GM21381 (cell line): ENCODE results near the gene ELK3.

Experiments used
- ATAC-seq: cut with Tn5 transposase; IDR thresholded peaks from one replicate; pipeline ENCODE4 v1.9.1; 2021; ENCODE audit warnings: mild to moderate bottlenecking, moderate library complexity; ENCODE audit not compliant: unreplicated experiment

ELK3 gene

GRCh38 chr12:96210376-96211055 lies 16.3 kb downstream of the ELK3 start:
- no peak for ATAC-seq

DNA sequence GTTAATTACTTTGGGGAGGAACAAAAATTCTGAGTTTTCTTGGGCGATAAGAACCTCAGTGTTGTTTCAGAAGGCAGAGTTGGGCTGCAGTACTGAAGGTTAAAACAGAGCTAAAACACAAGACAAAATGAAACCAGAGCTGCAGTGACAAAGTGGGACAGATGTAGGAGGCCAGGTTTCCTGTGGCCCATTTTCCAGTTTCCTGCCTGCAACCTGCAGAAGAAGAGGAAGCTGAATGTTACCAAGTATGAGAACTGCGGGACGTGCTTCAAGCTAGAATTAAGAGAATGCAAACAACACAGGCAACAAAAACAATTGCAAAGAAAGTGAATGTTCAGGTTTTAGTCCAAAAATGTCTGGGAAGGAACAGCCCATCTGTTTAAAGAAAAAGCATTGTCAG lies 17.8 kb downstream of the ELK3 start:
- ATAC-seq, result no peak

GRCh38 chr12:96212456-96213375 lies 18.5 kb downstream of the ELK3 start:
- no peak for ATAC-seq

DNA sequence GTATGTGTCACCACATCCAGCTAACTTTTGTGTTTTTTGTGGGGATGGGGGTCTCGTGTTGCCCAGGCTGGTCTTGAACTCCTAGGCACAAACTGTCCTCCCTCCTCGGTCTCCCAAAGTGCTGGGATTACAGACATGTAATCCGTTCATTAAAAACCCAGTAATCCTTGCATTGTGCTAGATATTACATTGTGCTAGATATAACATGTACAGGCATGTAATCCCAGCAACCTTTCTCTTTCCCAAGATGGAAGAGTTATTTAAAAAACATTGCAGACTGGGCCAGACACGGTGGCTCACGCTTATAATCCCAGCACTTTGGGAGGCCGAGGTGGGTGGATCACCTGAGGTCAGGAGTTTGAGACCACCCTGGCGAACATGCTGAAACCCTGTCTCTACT lies 19.7 kb downstream of the ELK3 start:
- no peak for ATAC-seq

GRCh38 chr12:96215919-96216273 lies 21.7 kb downstream of the ELK3 start:
- ATAC-seq, result no peak

GRCh38 chr12:96218989-96219678 lies 25.0 kb downstream of the ELK3 start:
- ATAC-seq, result no peak

- no peak for ATAC-seq
These were observed 25.6 kb downstream of the ELK3 start for GRCh38 chr12:96219700-96220206.

GRCh38 chr12:96220902-96221301 lies 26.7 kb downstream of the ELK3 start:
- ATAC-seq, result no peak

DNA sequence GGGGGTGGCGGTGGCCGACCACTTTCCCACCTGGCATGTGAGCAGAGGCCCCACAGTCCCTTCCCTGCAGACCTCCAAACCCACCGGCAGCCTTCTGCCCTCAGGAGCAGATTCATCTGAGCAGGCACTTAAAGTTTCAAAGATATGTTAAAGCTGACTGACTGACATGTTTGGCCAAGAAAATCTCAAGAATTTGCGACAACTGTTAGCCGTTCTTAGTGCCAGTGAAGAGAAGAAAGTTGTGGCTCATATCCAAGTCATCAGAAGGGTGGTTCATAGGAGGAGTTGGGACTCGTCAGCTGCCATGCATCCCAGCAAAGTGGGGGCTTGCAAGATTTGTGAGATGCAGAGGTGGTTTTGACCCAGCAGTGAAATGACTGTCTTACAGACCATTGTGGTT lies 27.2 kb downstream of the ELK3 start:
- no peak for ATAC-seq

DNA sequence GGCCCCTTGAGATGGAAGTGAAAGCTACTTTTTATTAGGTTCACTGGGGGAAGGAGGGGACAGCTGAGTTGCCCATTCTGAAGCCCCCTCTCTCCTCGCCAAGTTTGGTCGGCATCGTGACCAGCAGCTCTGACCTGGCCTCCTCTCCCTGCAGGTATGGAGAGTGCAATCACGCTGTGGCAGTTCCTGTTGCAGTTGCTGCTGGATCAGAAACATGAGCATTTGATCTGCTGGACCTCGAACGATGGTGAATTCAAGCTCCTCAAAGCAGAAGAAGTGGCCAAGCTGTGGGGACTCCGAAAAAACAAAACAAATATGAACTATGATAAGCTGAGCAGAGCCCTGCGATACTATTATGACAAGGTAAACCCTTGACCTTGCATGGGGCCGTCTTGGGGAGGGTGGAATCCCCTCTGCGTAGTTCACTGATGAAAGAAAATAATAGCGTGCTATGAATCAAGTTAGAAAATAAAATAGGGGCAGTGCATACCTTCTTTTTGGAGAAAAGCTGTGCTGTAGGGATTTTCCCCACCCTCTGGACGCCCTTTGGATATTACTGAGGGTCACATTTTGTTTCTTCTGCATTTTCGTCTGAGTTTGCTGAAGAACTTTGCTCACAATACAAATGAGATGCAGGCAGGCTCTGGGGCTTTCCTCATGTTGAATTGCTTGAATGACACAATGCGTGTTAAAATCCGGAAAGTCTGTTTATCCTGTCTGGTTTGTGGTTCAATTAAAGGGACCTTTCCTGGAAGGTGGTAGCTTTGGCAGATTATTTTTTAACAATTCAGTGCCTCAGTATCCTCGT lies 29.4 kb downstream of the ELK3 start:
- no peak for ATAC-seq

- no peak for ATAC-seq
These were observed 30.0 kb downstream of the ELK3 start for GRCh38 chr12:96224219-96224615.

GRCh38 chr12:96225044-96225855 lies 31.1 kb downstream of the ELK3 start:
- ATAC-seq, result no peak

DNA sequence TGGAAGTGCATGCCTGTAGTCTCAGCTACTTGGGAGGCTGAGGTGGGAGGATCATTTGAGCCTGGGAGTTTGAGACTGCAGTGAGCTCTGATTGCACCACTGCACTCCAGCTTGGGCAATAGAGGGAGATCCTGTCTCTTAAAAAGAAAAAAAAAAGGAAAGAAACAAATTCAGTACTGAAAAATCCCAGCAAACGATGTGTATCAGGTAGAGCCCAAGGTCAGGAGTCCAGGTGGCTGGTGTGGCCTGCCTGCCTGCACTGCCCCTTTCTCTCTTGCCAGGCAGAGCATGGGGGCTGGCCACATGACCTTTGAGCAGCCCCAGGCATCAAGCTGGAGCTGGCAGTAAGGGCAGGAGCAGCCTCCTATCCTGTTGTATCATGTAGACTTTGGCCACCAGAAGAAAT lies 31.8 kb downstream of the ELK3 start:
- no peak for ATAC-seq

- no peak for ATAC-seq
These were observed 32.2 kb downstream of the ELK3 start for GRCh38 chr12:96226401-96226800.

GRCh38 chr12:96226801-96227348 lies 32.7 kb downstream of the ELK3 start:
- ATAC-seq, result no peak

DNA sequence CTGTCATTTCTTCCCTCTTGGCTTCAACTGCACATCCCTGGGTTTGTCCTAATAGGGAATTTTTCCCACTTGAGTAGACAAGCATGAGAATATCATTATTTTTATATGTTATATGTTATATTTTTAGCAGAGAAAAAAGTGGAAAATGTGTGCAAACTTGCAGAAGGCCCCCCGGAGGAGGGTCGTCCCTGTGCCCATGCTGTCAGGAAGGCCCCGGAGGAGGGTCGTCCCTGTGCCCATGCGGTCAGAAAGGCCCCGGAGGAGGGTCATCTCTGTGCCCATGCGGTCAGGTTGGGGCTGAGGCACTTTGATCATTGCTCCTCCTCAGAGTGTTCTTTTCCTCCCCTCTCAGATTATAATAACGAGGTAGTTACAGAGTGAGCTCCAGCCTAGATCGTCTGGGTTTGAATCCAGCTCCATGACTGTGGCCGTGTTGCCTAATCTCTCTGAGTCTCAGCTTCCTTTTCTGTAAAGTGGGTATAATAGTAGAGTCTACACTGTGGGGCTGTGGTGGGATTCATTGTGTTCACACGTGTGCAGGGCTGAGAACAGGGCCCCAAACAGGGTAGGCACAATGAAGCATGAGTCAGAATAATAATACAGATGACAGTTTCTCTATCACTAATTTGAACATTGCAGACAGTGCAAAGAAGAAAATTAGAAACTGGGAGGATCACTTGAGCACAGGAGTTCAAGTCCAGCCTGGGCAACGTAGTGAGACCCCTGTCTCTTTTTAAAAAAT lies 33.4 kb downstream of the ELK3 start:
- no peak for ATAC-seq

GRCh38 chr12:96228566-96229248 lies 34.5 kb downstream of the ELK3 start:
- no peak for ATAC-seq

DNA sequence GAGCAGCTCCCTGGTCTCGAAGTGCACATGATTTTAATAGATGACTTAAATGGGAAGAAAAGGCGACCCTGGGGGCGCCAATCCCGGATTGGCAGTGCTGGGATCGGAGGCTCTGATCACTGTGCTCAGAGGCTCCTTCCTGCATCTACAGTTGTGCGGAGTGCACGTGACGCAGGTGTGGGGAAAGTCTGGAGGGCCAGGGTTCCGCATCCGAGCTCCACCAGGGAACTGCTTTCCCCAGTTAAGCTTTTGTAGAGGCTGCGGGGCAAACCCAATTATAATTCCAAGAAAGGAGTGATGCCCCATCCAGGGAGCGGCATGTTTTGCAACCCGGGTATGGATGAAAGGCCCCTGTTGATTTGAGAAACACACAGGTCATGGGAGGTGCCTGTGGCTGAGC lies 36.5 kb downstream of the ELK3 start:
- ATAC-seq, result no peak
